HepG2 (cell line): ENCODE data around the gene TTC31. TPM values are rescaled to one million over a fixed set of nuclear protein-coding genes. Genes with fewer than 3 reads are reported as not detected.

Experiments
- AFF4 ChIP-seq: sonication (generic); formaldehyde crosslinking; IDR thresholded peaks from 2 replicates; pipeline ENCODE4 v1.4.0; 2020; ENCODE audit warnings: missing genetic modification reagents
- CENPT ChIP-seq: sonication (generic); formaldehyde crosslinking; IDR thresholded peaks from 2 replicates; pipeline ENCODE4 v1.8.0; 2022; ENCODE audit warnings: low read depth, mild to moderate bottlenecking, moderate library complexity, missing genetic modification reagents
- EP300 ChIP-seq, 3 experiments: sonication (generic) in 1 of 3; formaldehyde crosslinking in 1 of 3; IDR thresholded peaks; 2 replicates each; pipeline versions ENCODE4 v1.5.1 to v1.6.1; 2011 to 2020; ENCODE audit warnings: low read depth in 2 of 3, low read length in 2 of 3, borderline replicate concordance in 1 of 3, improper control_type of control experiment in 1 of 3, mild to moderate bottlenecking in 1 of 3, missing genetic modification reagents in 1 of 3, moderate library complexity in 1 of 3
- FOXO1 ChIP-seq: sonication (generic); formaldehyde crosslinking; IDR thresholded peaks from 2 replicates; pipeline ENCODE4 v1.4.0; 2020; ENCODE audit warnings: missing genetic modification reagents
- HOXA7 ChIP-seq: sonication (generic); formaldehyde crosslinking; IDR thresholded peaks from 2 replicates; pipeline ENCODE4 v1.8.1; 2022; ENCODE audit warnings: mild to moderate bottlenecking, missing genetic modification reagents, moderate library complexity
- MTA1 ChIP-seq: sonication (generic); formaldehyde crosslinking; IDR thresholded peaks from 2 replicates; pipeline ENCODE4 v1.4.0; 2020; ENCODE audit warnings: missing genetic modification reagents, mild to moderate bottlenecking, borderline replicate concordance
- RBM22 ChIP-seq: fragments of 200-400 bp; formaldehyde crosslinking; optimal IDR thresholded peaks from 2 replicates; pipeline ENCODE3; 2017; ENCODE audit warnings: mild to moderate bottlenecking, low read length, moderate library complexity
- RCOR2 ChIP-seq: IDR thresholded peaks from 2 replicates; pipeline ENCODE4 v1.6.1; 2016; ENCODE audit warnings: missing biosample characterization, missing genetic modification reagents
- SKI ChIP-seq: fragments of 450-650 bp; IDR thresholded peaks from one replicate; pipeline ENCODE4 v1.6.1; 2018; ENCODE audit warnings: mild to moderate bottlenecking; ENCODE audit not compliant: partially characterized antibody
- SNAI1 ChIP-seq: sonication (generic); formaldehyde crosslinking; IDR thresholded peaks from 2 replicates; pipeline ENCODE4 v1.5.0; 2020; ENCODE audit warnings: mild to moderate bottlenecking, missing genetic modification reagents, borderline replicate concordance
- ZBTB2 ChIP-seq: sonication (generic); formaldehyde crosslinking; IDR thresholded peaks from 2 replicates; pipeline ENCODE4 v1.8.0; 2022; ENCODE audit warnings: low read depth, missing genetic modification reagents
- ZNF121 ChIP-seq: sonication (generic); formaldehyde crosslinking; IDR thresholded peaks from 2 replicates; pipeline ENCODE4 v1.5.0; 2020; ENCODE audit warnings: mild to moderate bottlenecking, missing genetic modification reagents
- ZNF546 ChIP-seq: sonication (generic); formaldehyde crosslinking; conservative IDR thresholded peaks from 2 replicates; pipeline ENCODE4 v1.8.1; 2023; ENCODE audit warnings: mild to moderate bottlenecking, missing genetic modification reagents
- ZNF629 ChIP-seq: sonication (generic); formaldehyde crosslinking; conservative IDR thresholded peaks from 2 replicates; pipeline ENCODE4 v1.5.0; 2020; ENCODE audit warnings: missing genetic modification reagents
- polyA plus RNA-seq, 8 experiments: library from polyadenylated mRNA; depleted of rRNA in 3 of 8; stranded (reverse) in 7 of 8; unstranded in 1 of 8; fragments of >200 nt; fragmentation: Illumina TruSeq in 4 of 8; extraction: Trizol in 4 of 8; gene quantifications; 2 replicates each; pipeline versions ENCODE4 v1.2.1 to v1.2.3, GENCODE V29; 2011 to 2016; ENCODE audit warnings: low read depth in 4 of 8, missing spikeins in 1 of 8, mixed read lengths in 1 of 8; ENCODE audit not compliant: insufficient read depth in 1 of 8
- total RNA-seq, 5 experiments: library from RNA; depleted of rRNA; stranded (reverse); fragments of >200 nt; fragmentation: Illumina TruSeq; extraction: Trizol; gene quantifications; 2 replicates each; pipeline ENCODE4 v1.2.3, GENCODE V29; 2016; ENCODE audit warnings: low read depth in 1 of 5
- TF ChIP-seq, protein P1 (sequence below): sonication (generic); formaldehyde crosslinking; conservative IDR thresholded peaks from 2 replicates; pipeline ENCODE4 v1.5.0; 2020; ENCODE audit warnings: missing genetic modification reagents
- TF ChIP-seq, protein P2 (sequence below): sonication (generic); formaldehyde crosslinking; IDR thresholded peaks from 2 replicates; pipeline ENCODE4 v1.4.0; 2020; ENCODE audit warnings: missing genetic modification reagents; ENCODE audit errors: not compliant biosample characterization
- TF ChIP-seq, protein P3 (sequence below): sonication (generic); formaldehyde crosslinking; IDR thresholded peaks from 2 replicates; pipeline ENCODE4 v1.4.0; 2020; ENCODE audit warnings: mild to moderate bottlenecking, low read depth, missing genetic modification reagents

The TTC31 gene
- total and polyA plus RNA-seq, 2 of the 13 experiments (the other 11 are each of a cell fraction or from before 2014, with no cell fraction given): 28.3 to 39.5 TPM

GRCh38 chr2:74507926-74508520 is 25.1 kb downstream of the TTC31 start (continued):
- TF ChIP-seq, protein P1, sequence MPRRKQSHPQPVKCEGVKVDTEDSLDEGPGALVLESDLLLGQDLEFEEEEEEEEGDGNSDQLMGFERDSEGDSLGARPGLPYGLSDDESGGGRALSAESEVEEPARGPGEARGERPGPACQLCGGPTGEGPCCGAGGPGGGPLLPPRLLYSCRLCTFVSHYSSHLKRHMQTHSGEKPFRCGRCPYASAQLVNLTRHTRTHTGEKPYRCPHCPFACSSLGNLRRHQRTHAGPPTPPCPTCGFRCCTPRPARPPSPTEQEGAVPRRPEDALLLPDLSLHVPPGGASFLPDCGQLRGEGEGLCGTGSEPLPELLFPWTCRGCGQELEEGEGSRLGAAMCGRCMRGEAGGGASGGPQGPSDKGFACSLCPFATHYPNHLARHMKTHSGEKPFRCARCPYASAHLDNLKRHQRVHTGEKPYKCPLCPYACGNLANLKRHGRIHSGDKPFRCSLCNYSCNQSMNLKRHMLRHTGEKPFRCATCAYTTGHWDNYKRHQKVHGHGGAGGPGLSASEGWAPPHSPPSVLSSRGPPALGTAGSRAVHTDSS (CRISPR knock-in tag): no peak
- TF ChIP-seq SNAI1 (CRISPR knock-in tag): peak; percentile 16; the same call in 1 of the 2 replicates
- TF ChIP-seq ZNF121 (CRISPR knock-in tag): no peak
- TF ChIP-seq MTA1 (CRISPR knock-in tag): no peak
- no peak for TF ChIP-seq RCOR2
- TF ChIP-seq RBM22: no peak
- TF ChIP-seq AFF4 (CRISPR knock-in tag): no peak
- TF ChIP-seq SKI: no peak
- TF ChIP-seq, protein P2, sequence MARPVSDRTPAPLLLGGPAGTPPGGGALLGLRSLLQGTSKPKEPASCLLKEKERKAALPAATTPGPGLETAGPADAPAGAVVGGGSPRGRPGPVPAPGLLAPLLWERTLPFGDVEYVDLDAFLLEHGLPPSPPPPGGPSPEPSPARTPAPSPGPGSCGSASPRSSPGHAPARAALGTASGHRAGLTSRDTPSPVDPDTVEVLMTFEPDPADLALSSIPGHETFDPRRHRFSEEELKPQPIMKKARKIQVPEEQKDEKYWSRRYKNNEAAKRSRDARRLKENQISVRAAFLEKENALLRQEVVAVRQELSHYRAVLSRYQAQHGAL (CRISPR knock-in tag): no peak
- no peak for TF ChIP-seq EP300 (IDR thresholded peaks at IDR 0.05; ENCODE audit: low read depth in 2 of 2, low read length in 2 of 2)
- no peak for TF ChIP-seq EP300 (CRISPR knock-in tag; IDR thresholded peaks at IDR 0.05; ENCODE audit: borderline replicate concordance)
- TF ChIP-seq ZBTB2 (CRISPR knock-in tag): no peak
- no peak for TF ChIP-seq FOXO1 (CRISPR knock-in tag)
- TF ChIP-seq ZNF629: peak; percentile 99
- TF ChIP-seq ZNF546 (CRISPR knock-in tag): no peak
- no peak for TF ChIP-seq HOXA7 (CRISPR knock-in tag)
- TF ChIP-seq, protein P3, sequence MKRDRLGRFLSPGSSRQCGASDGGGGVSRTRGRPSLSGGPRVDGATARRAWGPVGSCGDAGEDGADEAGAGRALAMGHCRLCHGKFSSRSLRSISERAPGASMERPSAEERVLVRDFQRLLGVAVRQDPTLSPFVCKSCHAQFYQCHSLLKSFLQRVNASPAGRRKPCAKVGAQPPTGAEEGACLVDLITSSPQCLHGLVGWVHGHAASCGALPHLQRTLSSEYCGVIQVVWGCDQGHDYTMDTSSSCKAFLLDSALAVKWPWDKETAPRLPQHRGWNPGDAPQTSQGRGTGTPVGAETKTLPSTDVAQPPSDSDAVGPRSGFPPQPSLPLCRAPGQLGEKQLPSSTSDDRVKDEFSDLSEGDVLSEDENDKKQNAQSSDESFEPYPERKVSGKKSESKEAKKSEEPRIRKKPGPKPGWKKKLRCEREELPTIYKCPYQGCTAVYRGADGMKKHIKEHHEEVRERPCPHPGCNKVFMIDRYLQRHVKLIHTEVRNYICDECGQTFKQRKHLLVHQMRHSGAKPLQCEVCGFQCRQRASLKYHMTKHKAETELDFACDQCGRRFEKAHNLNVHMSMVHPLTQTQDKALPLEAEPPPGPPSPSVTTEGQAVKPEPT (CRISPR knock-in tag): no peak
- TF ChIP-seq CENPT: no peak
